Esophagus squamous epithelium (tissue), 4 donors: ENCODE data around the gene DNAJC10.

ENCODE experiments used
- POLR2A ChIP-seq, 4 donors: fragments of 450-650 bp; IDR thresholded peaks; one replicate each; pipeline ENCODE4 v1.6.1; 2017; ENCODE audit warnings: antibody characterized with exemption in 4 of 4, mild to moderate bottlenecking in 4 of 4, moderate library complexity in 3 of 4
- TF ChIP-seq, protein P1 (sequence below), 6 experiments: fragments of 450-650 bp in 4 of 6; fragments of 200-600 bp in 2 of 6; sonication (generic) in 2 of 6; IDR thresholded peaks; one replicate each; pipeline ENCODE4 v1.5.1; 2016 to 2019; ENCODE audit warnings: antibody characterized with exemption in 6 of 6, mild to moderate bottlenecking in 4 of 6, moderate library complexity in 4 of 6

DNA sequence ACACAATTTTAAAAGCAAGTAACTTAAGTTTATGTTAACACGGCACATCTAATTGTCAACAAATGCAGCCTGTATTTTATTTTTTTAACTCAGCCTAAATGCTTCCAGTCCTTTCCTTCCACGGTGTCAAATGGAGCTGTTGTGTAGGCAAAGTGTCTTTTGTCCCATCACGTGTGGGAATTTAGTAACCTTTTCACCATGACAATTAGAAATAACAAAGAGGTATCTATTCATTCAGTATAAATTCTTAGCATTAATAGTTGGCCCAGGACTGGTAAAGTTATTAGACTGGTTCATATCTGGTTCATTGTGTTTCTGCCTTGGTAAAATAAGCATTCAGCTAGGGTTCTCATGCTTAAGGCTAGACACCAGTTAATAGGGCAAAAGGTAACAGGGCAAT is 102.4 kb downstream of the DNAJC10 start:
- no peak for TF ChIP-seq POLR2A (IDR thresholded peaks at IDR 0.05)
- TF ChIP-seq, protein P1, sequence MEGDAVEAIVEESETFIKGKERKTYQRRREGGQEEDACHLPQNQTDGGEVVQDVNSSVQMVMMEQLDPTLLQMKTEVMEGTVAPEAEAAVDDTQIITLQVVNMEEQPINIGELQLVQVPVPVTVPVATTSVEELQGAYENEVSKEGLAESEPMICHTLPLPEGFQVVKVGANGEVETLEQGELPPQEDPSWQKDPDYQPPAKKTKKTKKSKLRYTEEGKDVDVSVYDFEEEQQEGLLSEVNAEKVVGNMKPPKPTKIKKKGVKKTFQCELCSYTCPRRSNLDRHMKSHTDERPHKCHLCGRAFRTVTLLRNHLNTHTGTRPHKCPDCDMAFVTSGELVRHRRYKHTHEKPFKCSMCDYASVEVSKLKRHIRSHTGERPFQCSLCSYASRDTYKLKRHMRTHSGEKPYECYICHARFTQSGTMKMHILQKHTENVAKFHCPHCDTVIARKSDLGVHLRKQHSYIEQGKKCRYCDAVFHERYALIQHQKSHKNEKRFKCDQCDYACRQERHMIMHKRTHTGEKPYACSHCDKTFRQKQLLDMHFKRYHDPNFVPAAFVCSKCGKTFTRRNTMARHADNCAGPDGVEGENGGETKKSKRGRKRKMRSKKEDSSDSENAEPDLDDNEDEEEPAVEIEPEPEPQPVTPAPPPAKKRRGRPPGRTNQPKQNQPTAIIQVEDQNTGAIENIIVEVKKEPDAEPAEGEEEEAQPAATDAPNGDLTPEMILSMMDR (IDR thresholded peaks at IDR 0.05), result no peak
